NB4 (cell line): Measurements from ENCODE around the gene TLR7.

Experiments used
- MYC ChIP-seq: IDR thresholded peaks from 2 replicates; pipeline ENCODE4 v1.6.1; 2011; ENCODE audit warnings: low read depth, low read length
- TF ChIP-seq, protein P1 (sequence below): IDR thresholded peaks from one replicate; pipeline ENCODE4 v1.5.1; 2012; ENCODE audit warnings: low read depth, low read length

DNA sequence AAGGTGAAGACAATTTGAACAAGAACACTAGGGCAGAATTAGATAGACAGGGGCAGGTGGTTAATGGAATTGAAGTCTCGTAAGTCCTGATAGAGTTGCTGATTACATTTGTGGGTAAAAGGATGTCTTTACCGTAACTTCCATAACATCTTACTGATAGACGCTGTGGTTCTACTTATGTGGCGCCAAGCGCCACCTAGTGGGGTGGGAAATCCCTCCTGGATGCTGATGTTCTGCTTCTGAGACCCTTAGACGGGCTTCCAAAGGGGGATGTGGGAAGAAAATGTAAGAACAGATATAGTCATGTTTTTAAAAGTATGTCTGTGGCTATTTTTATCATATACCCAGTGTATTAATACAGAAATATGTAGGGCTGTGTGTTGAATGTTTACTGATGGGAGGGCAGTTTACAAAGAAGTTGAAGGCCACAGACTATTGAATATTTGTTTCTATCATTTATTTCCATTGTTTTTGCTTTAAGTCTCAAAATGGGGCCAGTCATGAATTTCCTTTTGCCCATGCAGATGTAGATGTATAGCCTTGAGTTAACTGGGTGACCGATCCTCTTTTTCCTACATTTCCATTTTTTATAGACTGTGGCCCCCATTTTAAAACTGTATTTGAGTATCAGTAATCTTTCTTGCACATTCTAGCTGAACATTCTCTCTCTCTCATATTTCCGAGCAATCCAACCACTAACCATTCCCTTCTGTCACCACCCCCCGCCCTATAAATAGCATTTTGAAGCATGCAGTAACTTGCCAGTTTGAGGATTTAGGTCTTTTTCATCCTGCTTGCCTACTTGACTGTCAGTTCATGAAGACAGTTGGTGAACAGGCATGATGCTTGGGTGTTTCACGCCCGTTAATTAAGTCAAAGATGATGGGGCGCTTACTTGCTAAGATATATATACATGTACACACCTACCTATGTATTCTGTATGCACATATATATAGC lies 27.5 kb downstream of the TLR7 start:
- TF ChIP-seq, protein P1, sequence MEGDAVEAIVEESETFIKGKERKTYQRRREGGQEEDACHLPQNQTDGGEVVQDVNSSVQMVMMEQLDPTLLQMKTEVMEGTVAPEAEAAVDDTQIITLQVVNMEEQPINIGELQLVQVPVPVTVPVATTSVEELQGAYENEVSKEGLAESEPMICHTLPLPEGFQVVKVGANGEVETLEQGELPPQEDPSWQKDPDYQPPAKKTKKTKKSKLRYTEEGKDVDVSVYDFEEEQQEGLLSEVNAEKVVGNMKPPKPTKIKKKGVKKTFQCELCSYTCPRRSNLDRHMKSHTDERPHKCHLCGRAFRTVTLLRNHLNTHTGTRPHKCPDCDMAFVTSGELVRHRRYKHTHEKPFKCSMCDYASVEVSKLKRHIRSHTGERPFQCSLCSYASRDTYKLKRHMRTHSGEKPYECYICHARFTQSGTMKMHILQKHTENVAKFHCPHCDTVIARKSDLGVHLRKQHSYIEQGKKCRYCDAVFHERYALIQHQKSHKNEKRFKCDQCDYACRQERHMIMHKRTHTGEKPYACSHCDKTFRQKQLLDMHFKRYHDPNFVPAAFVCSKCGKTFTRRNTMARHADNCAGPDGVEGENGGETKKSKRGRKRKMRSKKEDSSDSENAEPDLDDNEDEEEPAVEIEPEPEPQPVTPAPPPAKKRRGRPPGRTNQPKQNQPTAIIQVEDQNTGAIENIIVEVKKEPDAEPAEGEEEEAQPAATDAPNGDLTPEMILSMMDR = peak; percentile 65
- no peak for TF ChIP-seq MYC
